Activated CD4-positive, alpha-beta T cell treated with anti-CD3 and anti-CD28 coated beads for 1 hour (primary cell): ENCODE results near the gene RPL11.
"Not testable (repeated sequence)": the region's sequence is repeated elsewhere in the genome, so short reads cannot be mapped to it uniquely, and the experiment has no call there.

ENCODE experiments used
- DNase-seq: peaks from one replicate; pipeline ENCODE4 v3.0.0-alpha.2; 2020

Gene RPL11

DNA sequence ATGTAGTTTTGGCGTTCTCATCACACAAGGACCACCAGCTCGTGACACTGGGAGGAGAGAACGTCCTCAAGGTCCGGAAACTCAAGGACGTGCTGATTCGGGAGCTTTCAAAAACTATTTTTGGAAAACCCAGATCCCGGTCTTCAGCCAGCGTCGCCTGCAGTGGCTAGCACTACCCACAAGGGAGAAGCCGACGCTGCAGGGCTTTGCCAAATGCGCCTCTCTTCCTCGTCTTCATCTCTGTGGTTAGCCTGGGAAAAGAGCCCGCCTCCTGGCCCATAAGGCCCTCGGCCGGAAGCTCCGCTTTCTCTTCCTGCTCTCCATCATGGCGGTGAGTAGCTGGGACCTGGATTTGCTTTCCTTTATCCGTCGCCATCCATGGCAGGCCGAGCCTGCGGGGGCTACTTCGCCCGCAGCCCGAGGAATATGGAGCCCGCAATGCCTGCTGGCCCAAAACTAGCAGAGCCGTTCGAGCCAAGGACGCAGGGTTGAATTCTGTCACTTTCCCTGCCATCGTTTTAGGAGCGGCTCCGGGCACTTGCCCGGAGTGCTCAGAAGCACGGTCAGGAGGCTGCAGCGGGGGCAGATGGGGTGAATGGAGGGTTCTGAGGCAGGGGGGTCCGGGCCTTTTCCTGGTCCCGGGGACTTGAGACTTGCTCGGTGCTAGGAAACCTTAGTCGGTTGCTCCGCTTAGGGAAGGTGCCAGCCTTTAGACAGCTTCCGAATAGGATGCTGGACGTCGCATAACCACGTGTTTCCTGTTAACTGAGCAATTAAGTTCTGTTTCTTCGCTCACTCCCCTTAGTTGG is at the start of gene RPL11:
TSS of gene RPL11 (plus strand) at position 308 of the 809 bp plus-strand sequence. CDS start at position 326, 18 bp downstream.
- DNase-seq = peak; percentile 81

DNA sequence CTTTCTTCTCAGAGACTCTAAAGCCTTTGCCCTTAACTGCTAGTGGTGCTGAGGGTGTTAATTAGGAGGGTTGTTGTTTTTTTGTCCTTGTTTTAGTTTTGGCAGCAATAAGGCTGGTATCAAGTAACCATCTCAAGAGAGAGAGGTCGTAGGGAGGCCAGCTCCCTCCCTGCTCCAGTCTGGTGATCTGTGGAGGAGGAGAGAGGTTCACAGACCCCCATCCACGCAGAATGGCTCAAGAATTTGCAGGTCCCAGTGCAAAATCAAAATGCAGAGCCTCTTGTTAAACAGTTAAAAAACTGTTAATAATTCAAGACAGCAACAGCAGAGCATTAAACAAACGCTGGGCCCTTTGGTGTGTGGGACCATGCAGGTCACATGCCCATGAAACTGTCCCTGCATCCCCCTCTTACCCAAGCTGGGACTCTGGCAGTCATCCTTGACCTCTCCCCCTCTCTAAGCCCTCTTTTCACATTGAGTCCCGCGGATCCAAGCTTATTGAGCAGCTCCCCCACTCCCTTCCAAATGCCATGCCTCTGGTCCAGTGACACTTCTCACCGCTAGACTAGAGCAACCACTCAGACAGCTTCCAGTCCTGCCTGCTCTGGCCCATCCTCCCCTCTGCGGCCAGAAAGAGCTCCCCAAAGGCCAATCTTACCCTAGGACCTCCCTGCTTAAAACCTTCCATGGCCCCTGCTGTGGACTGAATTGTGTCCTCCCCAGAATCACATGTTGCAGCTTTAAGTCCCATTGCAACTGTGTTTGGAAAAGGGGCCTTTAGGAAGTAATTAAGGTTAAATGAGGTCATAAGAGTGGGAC is 47.7 kb upstream of the RPL11 start:
- no peak for DNase-seq

- DNase-seq = no peak
Measured at GRCh38 chr1:23644555-23644866, 47.1 kb upstream of the RPL11 start.

- no peak for DNase-seq
Measured at GRCh38 chr1:23645338-23645737, 46.3 kb upstream of the RPL11 start.

DNA sequence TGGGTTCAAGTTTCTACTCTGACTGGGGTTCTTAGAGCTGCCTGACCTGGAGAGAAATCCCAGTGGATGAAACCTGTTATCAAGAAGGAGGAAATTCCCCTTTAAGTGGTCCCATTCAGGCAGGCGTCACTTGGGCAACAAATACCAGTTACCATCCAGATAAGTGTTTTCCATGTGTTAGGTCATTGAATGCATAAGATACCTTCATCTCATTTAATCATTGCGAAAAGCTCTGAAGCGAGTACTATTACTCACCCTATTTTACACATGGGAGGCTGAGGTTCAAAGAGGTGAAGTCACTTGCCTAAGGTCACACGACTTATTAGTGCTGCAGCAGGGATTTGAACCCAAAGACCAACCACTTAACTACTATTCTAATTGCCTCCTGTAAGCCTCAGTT is 45.5 kb upstream of the RPL11 start:
- no peak for DNase-seq

DNA sequence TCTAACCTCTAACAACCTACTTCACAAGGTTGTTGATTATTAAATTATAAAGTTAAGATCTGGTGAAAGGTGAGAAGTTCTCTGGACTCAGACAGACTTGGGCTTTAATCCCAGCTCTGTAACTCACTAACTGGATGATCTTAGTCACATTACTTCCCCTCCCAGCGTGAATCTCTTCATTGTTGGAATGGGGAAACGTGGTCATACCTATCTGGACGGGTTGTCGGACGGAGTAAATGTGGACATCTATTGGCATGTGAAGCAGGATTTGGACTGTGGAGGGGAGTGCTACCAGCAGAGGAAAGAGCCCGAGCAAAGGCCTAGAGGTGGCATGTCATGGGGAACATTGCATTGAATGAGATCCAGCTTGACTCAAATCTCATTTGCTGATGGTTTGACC is 45.1 kb upstream of the RPL11 start:
- DNase-seq = no peak

- no peak for DNase-seq
Measured at GRCh38 chr1:23648576-23648975, 43.0 kb upstream of the RPL11 start.

- DNase-seq = not testable (repeated sequence)
Measured at GRCh38 chr1:23649157-23649556, 42.4 kb upstream of the RPL11 start.

GRCh38 chr1:23650344-23650990 is 41.1 kb upstream of the RPL11 start:
- no peak for DNase-seq

- DNase-seq = no peak
Measured at GRCh38 chr1:23651069-23651808, 40.4 kb upstream of the RPL11 start.

GRCh38 chr1:23657659-23658275 is 33.8 kb upstream of the RPL11 start:
- DNase-seq = no peak

GRCh38 chr1:23660671-23661070 is 30.9 kb upstream of the RPL11 start:
- DNase-seq = no peak

DNA sequence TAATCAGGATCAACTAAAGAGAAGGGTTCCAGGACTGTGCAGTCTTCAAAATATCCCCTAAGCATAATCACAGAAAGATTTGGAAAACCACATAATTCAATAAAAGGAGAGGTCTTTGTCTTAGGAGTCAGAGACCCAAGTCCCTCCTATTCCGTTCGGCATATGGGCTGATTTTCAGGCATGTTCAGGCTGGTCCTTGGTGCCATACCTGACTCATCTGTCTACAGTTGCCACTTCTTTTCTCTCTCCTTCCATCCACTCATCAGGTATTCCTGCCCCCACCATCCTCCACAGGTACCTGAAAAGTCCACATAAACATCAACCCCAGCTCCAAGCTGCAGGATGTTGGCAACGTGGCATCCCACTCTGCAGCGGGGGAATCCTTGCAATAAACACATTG is 29.7 kb upstream of the RPL11 start:
- DNase-seq = no peak

DNA sequence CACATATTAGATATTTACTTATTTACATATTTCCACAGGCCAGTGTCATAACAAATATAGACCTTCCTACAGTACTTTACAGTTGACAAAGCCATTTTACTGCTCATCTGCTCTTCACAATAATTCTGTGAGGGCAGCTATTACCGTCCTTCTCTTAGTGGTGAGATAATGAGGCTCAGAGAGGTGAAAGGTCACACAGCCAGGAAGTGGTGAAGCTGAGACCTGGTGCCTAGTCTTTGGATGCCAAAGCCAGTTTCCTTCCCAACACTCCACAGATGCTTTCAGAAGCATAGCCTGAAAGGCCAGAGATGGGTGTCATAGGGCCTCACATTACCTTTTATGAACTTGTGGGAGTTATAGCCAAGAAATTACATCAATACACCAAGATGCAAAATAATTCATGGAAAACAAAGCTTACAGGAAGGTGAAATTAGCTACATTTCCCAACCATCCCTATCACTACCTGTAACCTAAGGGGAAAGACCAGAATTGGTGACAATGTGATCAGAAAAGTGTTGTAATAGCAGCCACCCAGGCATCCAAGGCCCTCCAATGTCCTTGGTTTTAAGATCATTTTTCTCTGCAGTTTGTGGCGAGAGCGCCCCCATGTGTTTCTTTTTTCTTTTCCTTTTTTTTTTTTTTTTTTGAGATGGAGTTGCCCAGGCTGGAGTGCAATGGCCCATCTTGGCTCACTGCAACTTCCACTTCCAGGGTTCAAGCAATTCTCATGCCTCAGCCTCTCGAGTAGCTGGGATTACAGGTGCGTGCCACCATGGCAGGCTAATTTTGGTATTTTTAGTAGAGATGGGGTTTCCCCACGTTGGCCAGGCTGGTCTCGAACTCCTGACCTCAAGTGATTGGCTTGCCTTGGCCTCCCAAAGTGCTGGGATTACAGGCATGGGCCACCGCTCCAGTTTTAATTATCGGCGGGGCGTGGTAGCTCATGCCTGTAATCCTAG is 26.5 kb upstream of the RPL11 start:
- no peak for DNase-seq

DNA sequence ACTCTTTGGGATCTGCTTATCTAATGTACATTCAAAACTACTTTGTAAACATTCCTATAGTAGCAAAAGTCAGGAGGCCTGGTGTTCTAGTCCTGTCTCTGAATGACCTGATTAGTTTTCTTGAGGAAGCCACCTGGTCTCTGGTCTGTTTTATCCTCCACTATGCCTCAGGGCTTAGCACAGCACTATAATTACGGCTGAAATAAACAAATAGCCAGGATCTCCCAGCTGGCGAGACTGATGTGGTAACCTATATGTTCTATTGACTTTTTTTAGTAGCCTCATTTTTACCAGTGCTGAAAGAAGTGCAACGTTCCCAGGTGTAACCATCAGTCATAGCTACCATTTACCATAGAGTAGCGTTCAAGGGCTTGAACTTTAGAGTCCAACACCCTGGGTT is 24.2 kb upstream of the RPL11 start:
- DNase-seq = no peak

GRCh38 chr1:23670709-23671108 is 20.9 kb upstream of the RPL11 start:
- no peak for DNase-seq

DNA sequence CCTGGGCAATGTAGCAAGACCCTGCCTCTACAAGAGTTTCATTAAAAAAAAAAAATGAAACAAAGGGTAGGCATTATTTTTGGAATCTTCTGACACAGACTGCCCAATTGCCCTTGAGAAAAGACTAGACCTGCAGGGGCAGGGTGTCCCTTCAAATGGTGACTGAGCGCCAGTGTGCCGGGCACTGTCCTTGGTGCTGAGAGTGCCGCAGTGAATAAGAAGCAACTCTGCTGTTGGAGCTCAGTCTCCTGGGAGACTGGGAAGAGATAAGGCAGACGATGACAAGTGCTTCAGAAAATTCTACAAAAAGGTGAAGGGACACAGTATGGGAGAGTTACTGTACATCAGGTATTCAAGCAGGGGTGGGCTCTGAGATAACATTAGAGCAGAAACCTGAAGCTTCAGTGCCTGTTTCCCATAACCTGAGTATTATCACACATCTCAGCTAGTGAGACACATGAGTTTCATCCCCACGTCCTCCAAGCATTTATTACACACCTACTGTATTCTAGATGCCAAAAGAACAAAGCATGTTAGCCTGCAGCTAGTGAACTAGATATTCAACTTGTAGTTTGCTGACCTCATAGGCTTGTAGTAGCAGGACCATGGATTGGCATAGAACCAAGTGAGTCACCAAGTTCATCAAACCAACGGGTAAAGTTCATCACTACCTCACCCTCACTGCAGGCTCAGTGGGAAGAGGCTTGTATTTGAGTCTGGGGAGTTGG is 18.4 kb upstream of the RPL11 start:
- DNase-seq = no peak

DNA sequence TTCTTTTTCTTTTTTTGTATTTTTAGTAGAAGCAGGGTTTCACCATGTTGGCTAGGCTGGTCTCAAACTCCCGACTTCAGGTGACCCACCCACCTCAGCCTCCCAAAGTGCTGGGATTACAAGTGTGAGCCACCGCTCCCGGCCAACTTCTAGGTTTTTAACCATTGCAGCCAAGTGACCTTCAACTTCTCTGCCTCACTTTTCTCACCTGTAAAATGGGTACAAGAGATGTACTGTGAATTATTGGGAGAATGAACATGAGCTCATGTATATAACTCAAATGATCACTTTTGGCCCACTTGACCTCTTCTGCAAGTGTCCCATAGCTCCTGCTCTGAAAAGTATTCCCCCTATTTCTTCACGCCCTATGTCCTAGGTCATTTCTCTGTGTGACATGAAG is 11.8 kb upstream of the RPL11 start:
- DNase-seq = no peak

- no peak for DNase-seq
Measured at GRCh38 chr1:23682946-23683345, 8.7 kb upstream of the RPL11 start.

GRCh38 chr1:23684415-23684814 is 7.2 kb upstream of the RPL11 start:
- no peak for DNase-seq

DNA sequence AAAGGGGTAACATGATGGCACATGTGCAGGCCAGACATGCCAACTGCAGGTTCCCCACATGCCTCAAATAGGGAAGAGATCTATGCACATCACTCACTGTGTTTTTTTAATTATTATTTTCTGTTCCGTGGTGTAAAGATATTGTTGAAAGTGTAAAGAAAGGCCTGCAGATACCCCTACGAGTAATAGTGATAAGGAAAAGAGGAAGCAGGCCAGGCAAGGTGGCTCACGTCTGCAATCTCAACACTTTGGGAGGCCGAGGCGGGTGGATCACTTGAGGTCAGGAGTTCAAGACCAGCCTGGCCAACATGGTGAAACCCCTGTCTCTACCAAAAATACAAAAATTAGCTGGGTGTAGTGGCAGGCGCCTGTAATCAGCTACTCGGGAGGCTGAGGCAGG is 6.4 kb upstream of the RPL11 start:
- DNase-seq = not testable (repeated sequence)
